Stomach (tissue), 9 donors: Measurements from ENCODE around the gene PNPLA6. TPM values are rescaled to one million over a fixed set of nuclear protein-coding genes. Genes with fewer than 3 reads are reported as not detected.

Experiments used
- DNase-seq, 2 donors: peaks; one replicate each; pipeline versions ENCODE4 v3.0.0 to v3.0.0-alpha.2; 2013 to 2019
- H3K27ac ChIP-seq, 5 donors: fragments of 200-600 bp in 4 of 5; sonication (generic) in 4 of 5; one replicate each; pipeline ENCODE4 v1.5.1; 2013 to 2019; ENCODE audit warnings: mild to moderate bottlenecking in 1 of 5, moderate library complexity in 1 of 5
- H3K27me3 ChIP-seq, 3 donors: fragments of 200-600 bp; sonication (generic); one replicate each; pipeline ENCODE4 v1.5.1; 2017 to 2019; ENCODE audit warnings: mixed run types in 1 of 3
- H3K36me3 ChIP-seq, 4 donors: fragments of 200-600 bp; sonication (generic); 1 replicate in 3 of 4; 2 replicates in 1 of 4; pipeline ENCODE4 v1.5.1; 2016 to 2019
- H3K4me1 ChIP-seq, 4 donors: fragments of 200-600 bp; sonication (generic); one replicate each; pipeline ENCODE4 v1.5.1; 2016 to 2019
- H3K4me3 ChIP-seq, 4 donors: fragments of 200-600 bp; sonication (generic) in 3 of 4; one replicate each; pipeline ENCODE4 v1.5.1; 2016 to 2019; ENCODE audit warnings: mild to moderate bottlenecking in 1 of 4
- H3K9me3 ChIP-seq, 4 donors: fragments of 200-600 bp; sonication (generic); one replicate each; pipeline ENCODE4 v1.5.1; 2016 to 2019
- EP300 ChIP-seq: sonication (generic); formaldehyde crosslinking; IDR thresholded peaks from one replicate; pipeline ENCODE4 v1.6.1; 2017; ENCODE audit warnings: antibody characterized with exemption
- POLR2A ChIP-seq, 4 donors: fragments of 450-650 bp; IDR thresholded peaks; one replicate each; pipeline ENCODE4 v1.6.1; 2016; ENCODE audit warnings: antibody characterized with exemption in 4 of 4, control low read depth in 2 of 4, mild to moderate bottlenecking in 1 of 4, moderate library complexity in 1 of 4
- POLR2AphosphoS5 ChIP-seq, 3 donors: sonication (generic); formaldehyde crosslinking; IDR thresholded peaks; one replicate each; pipeline ENCODE4 v1.6.1; 2016; ENCODE audit warnings: antibody characterized with exemption in 3 of 3
- WGBS, 5 donors: extraction: QIAGEN DNeasy Blood & Tissue Kit in 3 of 5; methylation state at CpG; one replicate each; pipeline versions ENCODE4 v1.1.5 to v1.1.7; 2013 to 2018; 5-methylcytosine and 5-hydroxymethylcytosine counted together
- intact Hi-C: fragments of 100-400 bp; cut with DNase I; formaldehyde crosslinking; loops from one replicate; pipeline ENCODE4 v1.15.1; 2023; ENCODE audit warnings: low total_unique reads
- polyA plus RNA-seq, 3 donors: library from polyadenylated mRNA; stranded (reverse); fragments of 200-250 nt; gene quantifications; one replicate each; pipeline ENCODE4 v1.2.3, GENCODE V29; 2013
- total RNA-seq, 5 donors: library from RNA; depleted of rRNA; stranded (reverse); fragments of >200 nt; gene quantifications; one replicate each; pipeline versions ENCODE4 v1.1.0 to v1.2.3, GENCODE V29; 2014 to 2016
- TF ChIP-seq, protein P1 (sequence below), 7 experiments: fragments of 450-650 bp in 4 of 7; fragments of 200-600 bp in 3 of 7; sonication (generic) in 3 of 7; IDR thresholded peaks; one replicate each; pipeline ENCODE4 v1.5.1; 2016 to 2019; ENCODE audit warnings: antibody characterized with exemption in 7 of 7, control low read depth in 2 of 7, mild to moderate bottlenecking in 1 of 7
- donor health status: healthy with polysubstance abuse.
- donor health status: Bipolar disorder and iron deficiency.
- donor health status: healthy.

The PNPLA6 gene
- total and polyA plus RNA-seq, 8 donors, result 15.2 to 357 (median 44.3) TPM

DNA sequence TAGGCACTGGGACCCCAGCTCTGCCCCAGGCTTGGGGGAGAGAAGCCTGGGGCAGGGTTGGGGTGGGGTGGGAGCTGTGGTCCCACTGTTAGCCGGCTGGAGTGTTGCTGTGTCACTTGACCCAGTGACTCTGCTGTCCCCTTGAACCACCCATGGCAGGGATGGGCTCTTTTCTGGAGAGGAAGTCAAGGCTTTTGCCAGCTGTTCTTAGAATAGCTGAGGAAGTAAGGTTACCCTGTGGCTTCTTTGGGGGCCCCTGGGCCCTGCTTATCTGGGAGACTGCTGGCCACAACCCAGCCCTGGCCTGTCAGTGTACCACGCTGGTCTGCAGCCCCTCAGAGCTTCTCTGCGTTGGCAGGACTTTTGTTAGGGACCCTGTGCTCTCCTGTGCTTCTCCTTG, 9.1 kb downstream of the PNPLA6 start:
- Histone ChIP-seq H3K27me3 (no peaks in the 10 kb centered on the region), H3K9me3 (no peaks in the 10 kb centered on the region), H3K4me1 (peaks cover 0 to 24% (median 2%) of the 10 kb centered on the region in 4 donors), H3K4me3 (no peak overlapping the region), H3K27ac (peak overlapping the region in 2 of 5 donors; percentile 49 to 64), H3K36me3 (peaks cover 36 to 79% (median 68%) of the 10 kb centered on the region in 4 donors)
- no peak for TF ChIP-seq POLR2A (IDR thresholded peaks at IDR 0.05)
- no peak for TF ChIP-seq EP300
- no peak for TF ChIP-seq POLR2AphosphoS5 (IDR thresholded peaks at IDR 0.05)
- TF ChIP-seq, protein P1, sequence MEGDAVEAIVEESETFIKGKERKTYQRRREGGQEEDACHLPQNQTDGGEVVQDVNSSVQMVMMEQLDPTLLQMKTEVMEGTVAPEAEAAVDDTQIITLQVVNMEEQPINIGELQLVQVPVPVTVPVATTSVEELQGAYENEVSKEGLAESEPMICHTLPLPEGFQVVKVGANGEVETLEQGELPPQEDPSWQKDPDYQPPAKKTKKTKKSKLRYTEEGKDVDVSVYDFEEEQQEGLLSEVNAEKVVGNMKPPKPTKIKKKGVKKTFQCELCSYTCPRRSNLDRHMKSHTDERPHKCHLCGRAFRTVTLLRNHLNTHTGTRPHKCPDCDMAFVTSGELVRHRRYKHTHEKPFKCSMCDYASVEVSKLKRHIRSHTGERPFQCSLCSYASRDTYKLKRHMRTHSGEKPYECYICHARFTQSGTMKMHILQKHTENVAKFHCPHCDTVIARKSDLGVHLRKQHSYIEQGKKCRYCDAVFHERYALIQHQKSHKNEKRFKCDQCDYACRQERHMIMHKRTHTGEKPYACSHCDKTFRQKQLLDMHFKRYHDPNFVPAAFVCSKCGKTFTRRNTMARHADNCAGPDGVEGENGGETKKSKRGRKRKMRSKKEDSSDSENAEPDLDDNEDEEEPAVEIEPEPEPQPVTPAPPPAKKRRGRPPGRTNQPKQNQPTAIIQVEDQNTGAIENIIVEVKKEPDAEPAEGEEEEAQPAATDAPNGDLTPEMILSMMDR (IDR thresholded peaks at IDR 0.05), result no peak
- intact Hi-C loops, result no loop called here
- DNase-seq, result peak in 1 of 2 donors; percentile 9
- 71 to 82% (median 81%) methylated on average over 3 of the region's 3 CpGs for WGBS, 5 donors

DNA sequence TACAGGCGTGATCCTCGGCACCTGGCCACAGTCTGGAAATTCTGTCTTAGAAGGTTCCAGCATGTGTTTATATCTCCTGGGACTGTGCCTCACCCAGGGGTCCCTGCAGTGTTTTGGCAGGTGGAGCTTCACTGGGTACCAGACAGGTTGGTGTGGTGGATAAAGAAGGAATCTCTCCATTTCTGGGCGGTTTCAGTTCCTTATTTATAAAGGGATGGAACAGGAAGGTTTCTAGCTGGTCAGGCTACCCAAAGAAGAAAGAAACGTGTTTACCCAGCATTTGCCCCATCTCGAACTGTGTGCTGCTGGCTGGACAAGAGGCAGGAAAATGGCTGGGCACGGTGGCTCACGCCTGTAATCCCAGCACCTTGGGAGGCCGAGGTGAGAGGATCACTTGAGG, 9.8 kb downstream of the PNPLA6 start:
- WGBS, 5 donors, result 84 to 89% (median 85%) methylated on average over 8 of the region's 8 CpGs
- no peak for DNase-seq
- Histone ChIP-seq H3K27me3 (no peaks in the 10 kb centered on the region), H3K4me3 (no peak overlapping the region), H3K27ac (peak overlapping the region in 2 of 5 donors; percentile 49 to 64), H3K4me1 (peaks cover 0 to 24% (median 2%) of the 10 kb centered on the region in 4 donors), H3K36me3 (peaks cover 33 to 79% (median 68%) of the 10 kb centered on the region in 4 donors), H3K9me3 (no peaks in the 10 kb centered on the region)
- intact Hi-C loops, result no loop called here
- TF ChIP-seq, protein P1 (IDR thresholded peaks at IDR 0.05), result no peak
- no peak for TF ChIP-seq POLR2AphosphoS5 (IDR thresholded peaks at IDR 0.05)

DNA sequence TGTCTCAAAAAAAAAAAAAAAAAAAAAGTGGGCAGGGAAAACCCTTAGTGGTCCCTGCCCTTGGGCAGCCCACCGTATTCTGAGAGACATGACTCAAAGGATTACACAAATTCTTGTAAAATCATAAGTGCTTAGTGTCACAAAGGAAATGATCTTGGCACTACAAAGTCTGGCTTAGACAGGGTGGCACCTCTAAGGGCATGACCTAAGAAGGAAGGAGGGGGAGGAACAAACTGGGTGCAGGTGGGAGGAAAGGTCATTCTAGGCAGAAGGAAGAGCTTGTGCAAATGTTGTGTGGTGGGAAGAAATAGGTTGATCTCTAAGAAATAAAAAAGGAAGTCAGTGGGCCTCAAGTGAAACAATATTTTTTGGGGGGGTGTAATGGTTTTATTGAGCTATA, 10.4 kb downstream of the PNPLA6 start:
- H3K4me3 ChIP-seq, result no peak overlapping the region
- H3K27me3 ChIP-seq, result no peaks in the 10 kb centered on the region
- WGBS, 5 donors, result 63 to 89% (median 68%) methylated on average over 1 of the region's 1 CpG
- H3K36me3 ChIP-seq, result peaks cover 32 to 79% (median 68%) of the 10 kb centered on the region in 4 donors
- peak in 1 of 2 donors; percentile 13 for DNase-seq
- H3K9me3 ChIP-seq, result no peaks in the 10 kb centered on the region
- no peak for TF ChIP-seq EP300
- TF ChIP-seq POLR2A (IDR thresholded peaks at IDR 0.05), result no peak
- TF ChIP-seq, protein P1 (IDR thresholded peaks at IDR 0.05), result no peak
- TF ChIP-seq POLR2AphosphoS5 (IDR thresholded peaks at IDR 0.05), result no peak
- intact Hi-C loops, result no loop called here
- H3K27ac ChIP-seq, result peak overlapping the region in 1 of 5 donors; percentile 64
- H3K4me1 ChIP-seq, result peaks cover 0 to 28% (median 6%) of the 10 kb centered on the region in 4 donors

DNA sequence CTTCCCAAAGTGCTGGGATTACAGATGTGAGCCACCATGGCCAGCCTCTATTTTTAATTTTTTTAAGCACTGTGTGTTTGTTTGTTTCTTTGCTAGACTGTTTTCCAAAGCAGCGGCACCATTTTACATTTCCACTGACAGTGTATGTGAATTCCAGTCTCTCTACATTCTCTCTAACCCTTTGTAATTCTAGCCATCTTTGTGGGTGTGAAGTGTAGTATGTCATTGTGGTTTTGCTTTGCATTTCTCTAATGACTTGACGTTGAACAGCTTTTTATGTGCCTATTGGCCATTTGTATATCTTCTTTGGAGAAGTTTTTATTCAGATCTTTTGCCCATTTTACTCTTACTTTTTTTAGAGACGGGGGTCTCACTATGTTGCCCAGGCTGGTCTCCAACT, 11.6 kb downstream of the PNPLA6 start:
- Histone ChIP-seq H3K9me3 (no peaks in the 10 kb centered on the region), H3K27ac (no peak overlapping the region), H3K4me1 (peaks cover 0 to 36% (median 14%) of the 10 kb centered on the region in 4 donors), H3K36me3 (peaks cover 21 to 69% (median 65%) of the 10 kb centered on the region in 4 donors), H3K4me3 (no peak overlapping the region), H3K27me3 (no peaks in the 10 kb centered on the region)
- TF ChIP-seq POLR2AphosphoS5 (IDR thresholded peaks at IDR 0.05), result no peak
- TF ChIP-seq EP300, result no peak
- no peak for TF ChIP-seq POLR2A (IDR thresholded peaks at IDR 0.05)
- TF ChIP-seq, protein P1 (IDR thresholded peaks at IDR 0.05), result no peak
- DNase-seq, result no peak
- 81 to 87% (median 83%) methylated on average over 3 of the region's 3 CpGs for WGBS, 5 donors
- intact Hi-C loops, result no loop called here
